CD14-positive monocyte (primary cell): ENCODE measurements around the gene TRIM47. TPM values are rescaled to one million over a fixed set of nuclear protein-coding genes. Genes with fewer than 3 reads are reported as not detected.

ENCODE experiments used
- DNase-seq, 3 donors: peaks; one replicate each; pipeline ENCODE4 v3.0.0-alpha.2; 2011 to 2022
- H2AFZ ChIP-seq: 2 replicates; pipeline ENCODE4 v1.6.0; 2012; ENCODE audit warnings: mild to moderate bottlenecking, low read depth, low read length, inconsistent platforms; ENCODE audit not compliant: insufficient read depth, poor library complexity, severe bottlenecking
- H3K27ac ChIP-seq, 2 donors: 1 replicate in 1 of 2; 2 replicates in 1 of 2; pipeline ENCODE4 v1.5.1; 2012 to 2013; ENCODE audit warnings: low read length in 2 of 2, control low read depth in 1 of 2, inconsistent platforms in 1 of 2, low read depth in 1 of 2, mild to moderate bottlenecking in 1 of 2
- H3K27me3 ChIP-seq, 2 donors: one replicate each; pipeline versions ENCODE4 v1.6.0 to v1.6.1; 2011 to 2013; ENCODE audit warnings: low read length in 2 of 2; ENCODE audit not compliant: control insufficient read depth in 2 of 2, insufficient read depth in 2 of 2
- H3K36me3 ChIP-seq, 2 donors: replicated peaks in 1 of 2; 1 replicate in 1 of 2; 2 replicates in 1 of 2; pipeline versions ENCODE4 v1.5.1 to v1.6.1; 2012 to 2013; ENCODE audit warnings: low read length in 2 of 2, control low read depth in 1 of 2, inconsistent platforms in 1 of 2, mild to moderate bottlenecking in 1 of 2; ENCODE audit not compliant: insufficient read depth in 2 of 2, control insufficient read depth in 1 of 2
- H3K4me1 ChIP-seq, 2 donors: 1 replicate in 1 of 2; 2 replicates in 1 of 2; pipeline versions ENCODE4 v1.5.1 to v1.6.1; 2012 to 2013; ENCODE audit warnings: low read length in 2 of 2, control low read depth in 1 of 2, inconsistent platforms in 1 of 2, mild to moderate bottlenecking in 1 of 2, moderate library complexity in 1 of 2; ENCODE audit not compliant: insufficient read depth in 2 of 2, control insufficient read depth in 1 of 2
- H3K4me2 ChIP-seq: replicated peaks from 2 replicates; pipeline ENCODE3; 2012; ENCODE audit warnings: low read length, moderate library complexity, mild to moderate bottlenecking; ENCODE audit not compliant: poor library complexity, severe bottlenecking; ENCODE audit errors: extremely low read depth
- H3K4me3 ChIP-seq, 3 experiments: fragments of 200-600 bp in 1 of 3; sonication (generic) in 1 of 3; replicated peaks in 1 of 3; 1 replicate in 2 of 3; 2 replicates in 1 of 3; pipeline ENCODE4 v1.5.1; 2011 to 2013; ENCODE audit warnings: low read length in 3 of 3, mild to moderate bottlenecking in 3 of 3, control low read depth in 2 of 3, low read depth in 2 of 3, inconsistent platforms in 1 of 3, moderate library complexity in 1 of 3
- H3K79me2 ChIP-seq: 2 replicates; pipeline ENCODE4 v1.6.0; 2012; ENCODE audit warnings: mild to moderate bottlenecking, control low read depth, inconsistent platforms, low read length, moderate library complexity; ENCODE audit not compliant: insufficient read depth
- H3K9ac ChIP-seq: 2 replicates; pipeline ENCODE4 v1.6.0; 2017; ENCODE audit warnings: low read length, mild to moderate bottlenecking; ENCODE audit not compliant: insufficient read depth, poor library complexity, severe bottlenecking
- H3K9me3 ChIP-seq, 2 donors: replicated peaks in 1 of 2; 1 replicate in 1 of 2; 2 replicates in 1 of 2; pipeline versions ENCODE4 v1.5.1 to v1.6.1; 2012 to 2013; ENCODE audit warnings: low read length in 2 of 2, control low read depth in 1 of 2; ENCODE audit not compliant: control insufficient read depth in 1 of 2, insufficient read depth in 1 of 2
- H4K20me1 ChIP-seq: 2 replicates; pipeline ENCODE4 v1.6.0; 2012; ENCODE audit warnings: mild to moderate bottlenecking, low read length, control low read depth, moderate library complexity; ENCODE audit not compliant: insufficient read depth
- H3K27ac Mint-ChIP-seq, 7 donors: one replicate each; pipeline ENCODE4 v1.8.0; 2020; ENCODE audit warnings: mild to moderate bottlenecking in 7 of 7, mixed read lengths in 7 of 7, moderate library complexity in 6 of 7, inconsistent platforms in 2 of 7
- H3K27me3 Mint-ChIP-seq, 3 donors: one replicate each; pipeline ENCODE4 v1.8.0; 2021 to 2022; ENCODE audit warnings: low read depth in 3 of 3, mild to moderate bottlenecking in 3 of 3, mixed read lengths in 3 of 3, moderate library complexity in 3 of 3, inconsistent platforms in 1 of 3
- H3K36me3 Mint-ChIP-seq, 2 donors: one replicate each; pipeline ENCODE4 v1.8.0; 2020; ENCODE audit warnings: mixed read lengths in 2 of 2, inconsistent platforms in 1 of 2, mild to moderate bottlenecking in 1 of 2
- H3K4me1 Mint-ChIP-seq: one replicate; pipeline ENCODE4 v1.8.0; 2020; ENCODE audit warnings: mild to moderate bottlenecking, mixed read lengths
- H3K4me3 Mint-ChIP-seq, 2 donors: one replicate each; pipeline ENCODE4 v1.8.0; 2020; ENCODE audit warnings: mild to moderate bottlenecking in 2 of 2, mixed read lengths in 2 of 2, moderate library complexity in 1 of 2
- H3K9me3 Mint-ChIP-seq, 7 donors: one replicate each; pipeline ENCODE4 v1.8.0; 2020 to 2022; ENCODE audit warnings: mixed read lengths in 7 of 7, mild to moderate bottlenecking in 6 of 7, moderate library complexity in 6 of 7, inconsistent platforms in 2 of 7
- CTCF ChIP-seq: fragments of 200-600 bp; IDR thresholded peaks from one replicate; pipeline ENCODE4 v1.8.0; 2022; ENCODE audit warnings: antibody characterized with exemption, mild to moderate bottlenecking
- WGBS: methylation state at CpG from one replicate; pipeline ENCODE4 v1.1.5; 2013; ENCODE audit warnings: missing lambda C conversion rate; ENCODE audit not compliant: insufficient coverage; 5-methylcytosine and 5-hydroxymethylcytosine counted together
- intact Hi-C, 2 donors: fragments of 100-400 bp; cut with micrococcal nuclease; formaldehyde crosslinking; loops; one replicate each; pipeline versions ENCODE4 v1.15.0 to v1.15.1; 2023
- polyA plus RNA-seq, 3 donors: library from polyadenylated mRNA; depleted of rRNA in 1 of 3; unstranded in 2 of 3; stranded (reverse) in 1 of 3; fragments of 300-500 nt in 2 of 3; fragments of >200 nt in 1 of 3; fragmentation: Illumina TruSeq in 2 of 3; gene quantifications; 1 replicate in 2 of 3; 2 replicates in 1 of 3; pipeline ENCODE4 v1.2.3, GENCODE V29; 2012 to 2021

Gene TRIM47
- polyA plus RNA-seq, 3 donors, result 0.20 TPM; not detected in 2

DNA sequence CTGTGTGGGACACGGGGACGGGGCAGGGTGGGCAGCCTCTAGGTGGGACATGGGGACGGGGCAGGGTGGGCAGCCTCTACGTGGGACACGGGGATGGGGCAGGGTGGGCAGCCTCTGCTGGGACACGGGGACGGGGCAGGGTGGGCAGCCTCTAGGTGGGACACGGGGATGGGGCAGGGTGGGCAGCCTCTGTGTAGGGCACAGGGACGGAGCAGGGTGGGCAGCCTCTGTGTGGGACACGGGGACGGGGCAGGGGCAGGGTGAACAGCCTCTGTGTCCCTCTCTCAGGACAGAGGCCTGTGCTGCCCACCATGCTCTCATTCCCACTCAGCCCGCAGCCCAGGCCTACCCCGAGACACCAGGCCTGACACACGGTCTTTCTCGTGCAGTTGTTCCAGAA lies 43.2 kb upstream of the TRIM47 start:
- Histone ChIP-seq H4K20me1 (no peaks in the 10 kb centered on the region), H3K9ac (no peak overlapping the region), H3K4me2 (no peak overlapping the region), H3K79me2 (no peaks in the 10 kb centered on the region), H3K36me3 (no peaks in the 10 kb centered on the region), H3K27ac (no peak overlapping the region), H3K4me3 (no peak overlapping the region), H3K9me3 (no peaks in the 10 kb centered on the region), H2AFZ (no peak overlapping the region), H3K27me3 (no peaks in the 10 kb centered on the region), H3K4me1 (no peaks in the 10 kb centered on the region)
- intact Hi-C loops, result no loop called here
- peaks cover 1 to 3% (median 2%) of the 10 kb centered on the region in 3 donors for H3K27me3 Mint-ChIP-seq
- H3K9me3 Mint-ChIP-seq, result no peaks in the 10 kb centered on the region
- H3K36me3 Mint-ChIP-seq, result no peaks in the 10 kb centered on the region
- no peaks in the 10 kb centered on the region for H3K4me1 Mint-ChIP-seq
- no peak for DNase-seq
- no peak overlapping the region for H3K4me3 Mint-ChIP-seq
- TF ChIP-seq CTCF, result no peak
- 99% methylated on average over 15 of the region's 15 CpGs for WGBS
- no peak overlapping the region for H3K27ac Mint-ChIP-seq

DNA sequence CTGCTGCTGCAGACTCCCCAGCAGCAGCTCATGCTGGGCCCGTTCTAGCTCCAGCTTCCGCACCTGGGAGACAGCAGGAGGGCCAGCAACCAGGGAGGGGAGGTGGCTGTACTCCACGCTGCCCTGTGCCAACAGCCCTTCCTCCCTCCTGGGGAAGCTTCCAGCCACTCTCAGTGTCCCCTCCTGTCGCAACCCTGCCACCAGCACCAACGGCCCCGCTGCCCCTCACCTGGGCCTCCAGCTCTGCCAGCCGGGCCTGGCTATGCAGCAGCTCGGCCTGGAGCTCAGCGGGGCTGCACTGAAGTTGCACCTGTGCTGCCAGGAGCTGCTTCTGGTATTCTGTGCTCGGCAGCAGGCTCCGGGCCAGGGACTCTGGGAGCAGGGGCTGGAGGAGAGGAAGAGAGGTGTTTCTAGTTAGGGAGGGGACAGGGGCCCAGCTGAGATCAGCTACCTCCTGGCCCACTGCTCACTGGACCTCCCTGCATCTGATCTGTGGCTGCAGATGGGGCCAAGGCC lies 41.7 kb upstream of the TRIM47 start:
- H3K36me3 Mint-ChIP-seq, result no peaks in the 10 kb centered on the region
- Histone ChIP-seq H3K36me3 (no peaks in the 10 kb centered on the region), H3K4me1 (no peaks in the 10 kb centered on the region), H3K4me2 (no peak overlapping the region), H2AFZ (no peak overlapping the region), H4K20me1 (no peaks in the 10 kb centered on the region), H3K9me3 (no peaks in the 10 kb centered on the region), H3K4me3 (no peak overlapping the region), H3K27ac (no peak overlapping the region), H3K27me3 (no peaks in the 10 kb centered on the region), H3K79me2 (no peaks in the 10 kb centered on the region), H3K9ac (no peak overlapping the region)
- DNase-seq, result no peak
- intact Hi-C loops, result no loop called here
- no peaks in the 10 kb centered on the region for H3K4me1 Mint-ChIP-seq
- H3K27ac Mint-ChIP-seq, result no peak overlapping the region
- WGBS, result 89% methylated on average over 10 of the region's 11 CpGs
- no peak overlapping the region for H3K4me3 Mint-ChIP-seq
- H3K27me3 Mint-ChIP-seq, result peaks cover 1 to 2% (median 1%) of the 10 kb centered on the region in 3 donors
- H3K9me3 Mint-ChIP-seq, result no peaks in the 10 kb centered on the region
- no peak for TF ChIP-seq CTCF
